ENCODE results near the gene IQGAP3.

Gene IQGAP3

GRCh38 chr1:156522443-156522970 is 49.9 kb downstream of the IQGAP3 start:
- Histone ChIP-seq H3K27me3 (ENCODE audit: control insufficient read depth, insufficient read depth, low read length) (no peaks in the 10 kb centered on the region), H3K36me3 (ENCODE audit: control insufficient read depth, insufficient read depth, low read length) (peaks cover 14% of the 10 kb centered on the region), H3K4me1 (ENCODE audit: control insufficient read depth, insufficient read depth, low read length) (peaks cover 4% of the 10 kb centered on the region), H3K4me3 (ENCODE audit: low read depth, low read length) (no peak overlapping the region), H3K9me3 (ENCODE audit: control insufficient read depth, insufficient read depth, low read length) (no peaks in the 10 kb centered on the region), H3K9ac (ENCODE audit: low read depth, low read length) (no peak overlapping the region)

- no peak overlapping the region for H3K4me3 ChIP-seq (ENCODE audit: low read depth, low read length)
- H3K9ac ChIP-seq (ENCODE audit: low read depth, low read length) = no peak overlapping the region
- no peaks in the 10 kb centered on the region for H3K4me1 ChIP-seq (ENCODE audit: control insufficient read depth, insufficient read depth, low read length)
- no peaks in the 10 kb centered on the region for H3K27me3 ChIP-seq (ENCODE audit: control insufficient read depth, insufficient read depth, low read length)
- H3K9me3 ChIP-seq (ENCODE audit: control insufficient read depth, insufficient read depth, low read length) = no peaks in the 10 kb centered on the region
- no peaks in the 10 kb centered on the region for H3K36me3 ChIP-seq (ENCODE audit: control insufficient read depth, insufficient read depth, low read length)
Measured at GRCh38 chr1:156517748-156518147, 54.6 kb downstream of the IQGAP3 start.

- Histone ChIP-seq H3K4me1 (ENCODE audit: control insufficient read depth, insufficient read depth, low read length) (no peaks in the 10 kb centered on the region), H3K4me3 (ENCODE audit: low read depth, low read length) (no peak overlapping the region), H3K27me3 (ENCODE audit: control insufficient read depth, insufficient read depth, low read length) (no peaks in the 10 kb centered on the region), H3K9ac (ENCODE audit: low read depth, low read length) (no peak overlapping the region), H3K36me3 (ENCODE audit: control insufficient read depth, insufficient read depth, low read length) (no peaks in the 10 kb centered on the region), H3K9me3 (ENCODE audit: control insufficient read depth, insufficient read depth, low read length) (no peaks in the 10 kb centered on the region)
Measured at GRCh38 chr1:156516821-156517220, 55.5 kb downstream of the IQGAP3 start.

- Histone ChIP-seq H3K4me3 (ENCODE audit: low read depth, low read length) (no peak overlapping the region), H3K9ac (ENCODE audit: low read depth, low read length) (no peak overlapping the region), H3K9me3 (ENCODE audit: control insufficient read depth, insufficient read depth, low read length) (no peaks in the 10 kb centered on the region), H3K27me3 (ENCODE audit: control insufficient read depth, insufficient read depth, low read length) (no peaks in the 10 kb centered on the region), H3K36me3 (ENCODE audit: control insufficient read depth, insufficient read depth, low read length) (no peaks in the 10 kb centered on the region), H3K4me1 (ENCODE audit: control insufficient read depth, insufficient read depth, low read length) (no peaks in the 10 kb centered on the region)
Measured at GRCh38 chr1:156515956-156516355, 56.4 kb downstream of the IQGAP3 start.

DNA sequence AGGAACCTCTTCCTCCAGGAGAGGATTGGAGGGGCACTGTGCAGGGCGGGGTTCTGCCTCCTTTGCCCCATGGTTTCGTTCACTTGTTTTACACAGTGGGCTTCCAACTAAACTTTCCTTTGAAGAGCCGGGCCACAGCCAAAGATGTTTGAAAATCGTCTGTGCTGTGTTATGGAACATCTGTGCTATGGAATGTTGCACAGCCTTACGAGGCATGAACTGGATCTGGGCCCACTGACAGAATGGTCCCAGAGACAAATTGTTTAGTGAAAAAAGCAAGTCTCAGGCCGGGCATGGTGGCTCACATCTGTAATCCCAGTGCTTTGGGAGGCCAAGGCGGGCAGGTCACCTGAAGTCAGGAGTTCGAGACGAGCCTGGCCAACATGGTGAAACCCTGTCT is 59.2 kb downstream of the IQGAP3 start:
- Histone ChIP-seq H3K4me1 (ENCODE audit: control insufficient read depth, insufficient read depth, low read length) (peaks cover 3% of the 10 kb centered on the region), H3K4me3 (ENCODE audit: low read depth, low read length) (no peak overlapping the region), H3K36me3 (ENCODE audit: control insufficient read depth, insufficient read depth, low read length) (no peaks in the 10 kb centered on the region), H3K9ac (ENCODE audit: low read depth, low read length) (no peak overlapping the region), H3K27me3 (ENCODE audit: control insufficient read depth, insufficient read depth, low read length) (peaks cover 5% of the 10 kb centered on the region), H3K9me3 (ENCODE audit: control insufficient read depth, insufficient read depth, low read length) (no peaks in the 10 kb centered on the region)

GRCh38 chr1:156511644-156512043 is 60.7 kb downstream of the IQGAP3 start:
- Histone ChIP-seq H3K27me3 (ENCODE audit: control insufficient read depth, insufficient read depth, low read length) (peaks cover 5% of the 10 kb centered on the region), H3K4me1 (ENCODE audit: control insufficient read depth, insufficient read depth, low read length) (peaks cover 6% of the 10 kb centered on the region), H3K4me3 (ENCODE audit: low read depth, low read length) (no peak overlapping the region), H3K9ac (ENCODE audit: low read depth, low read length) (no peak overlapping the region), H3K9me3 (ENCODE audit: control insufficient read depth, insufficient read depth, low read length) (no peaks in the 10 kb centered on the region), H3K36me3 (ENCODE audit: control insufficient read depth, insufficient read depth, low read length) (no peaks in the 10 kb centered on the region)

DNA sequence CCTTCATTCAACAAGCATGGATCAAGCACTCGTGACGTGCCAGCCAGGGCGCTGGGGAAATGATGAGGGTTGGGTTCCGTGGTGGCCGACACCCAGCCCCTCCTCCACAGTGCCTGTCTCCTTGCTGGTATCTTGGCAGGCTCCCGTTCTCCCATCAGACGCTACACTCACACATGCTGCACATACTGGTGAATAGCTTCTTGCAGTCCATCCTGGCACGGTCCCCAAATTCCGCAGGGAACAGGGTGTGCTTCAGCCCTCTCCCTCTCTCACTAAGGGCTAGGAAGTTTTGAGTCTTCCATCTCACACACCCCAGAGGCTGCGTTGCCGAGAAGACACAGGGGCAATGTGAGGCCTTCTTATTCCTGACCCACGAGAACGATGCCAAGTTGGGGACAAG is 61.7 kb downstream of the IQGAP3 start:
- Histone ChIP-seq H3K9ac (ENCODE audit: low read depth, low read length) (no peak overlapping the region), H3K9me3 (ENCODE audit: control insufficient read depth, insufficient read depth, low read length) (no peaks in the 10 kb centered on the region), H3K4me3 (ENCODE audit: low read depth, low read length) (no peak overlapping the region), H3K4me1 (ENCODE audit: control insufficient read depth, insufficient read depth, low read length) (peaks cover 6% of the 10 kb centered on the region), H3K36me3 (ENCODE audit: control insufficient read depth, insufficient read depth, low read length) (no peaks in the 10 kb centered on the region), H3K27me3 (ENCODE audit: control insufficient read depth, insufficient read depth, low read length) (peaks cover 5% of the 10 kb centered on the region)

DNA sequence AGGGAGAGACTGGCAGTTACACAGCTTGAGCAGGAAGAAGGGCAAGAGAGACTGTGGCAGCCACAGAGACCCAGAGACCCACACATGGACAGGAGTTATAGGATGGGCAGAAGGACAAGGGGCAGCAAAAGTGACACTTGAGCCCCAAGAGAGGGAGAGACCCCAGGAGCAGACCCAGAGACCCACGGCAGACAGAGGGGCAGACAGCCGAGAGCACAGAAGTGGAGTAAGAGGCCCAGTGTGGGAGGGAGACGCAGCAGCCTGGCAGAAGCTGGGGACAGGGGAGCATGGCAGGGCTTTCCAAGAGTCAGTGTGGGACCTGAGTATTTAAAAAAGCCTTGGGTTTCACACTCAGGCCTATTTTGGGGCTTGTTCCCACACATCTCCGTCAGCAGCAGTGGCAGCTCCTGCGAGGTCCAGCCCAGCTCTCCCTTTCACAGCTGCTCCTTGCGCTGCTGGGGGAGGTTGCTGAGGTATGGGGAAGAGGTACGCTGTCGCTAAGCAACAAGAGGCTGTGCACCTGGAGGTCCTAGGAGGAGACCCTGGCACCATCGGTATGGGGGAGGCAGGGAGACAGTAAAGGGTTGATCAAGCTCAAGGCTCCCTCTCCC is 62.8 kb downstream of the IQGAP3 start:
- Histone ChIP-seq H3K9me3 (ENCODE audit: control insufficient read depth, insufficient read depth, low read length) (no peaks in the 10 kb centered on the region), H3K4me1 (ENCODE audit: control insufficient read depth, insufficient read depth, low read length) (peaks cover 8% of the 10 kb centered on the region), H3K36me3 (ENCODE audit: control insufficient read depth, insufficient read depth, low read length) (no peaks in the 10 kb centered on the region), H3K27me3 (ENCODE audit: control insufficient read depth, insufficient read depth, low read length) (peaks cover 5% of the 10 kb centered on the region), H3K9ac (ENCODE audit: low read depth, low read length) (no peak overlapping the region), H3K4me3 (ENCODE audit: low read depth, low read length) (no peak overlapping the region)

- Histone ChIP-seq H3K4me3 (ENCODE audit: low read depth, low read length) (no peak overlapping the region), H3K27me3 (ENCODE audit: control insufficient read depth, insufficient read depth, low read length) (peaks cover 5% of the 10 kb centered on the region), H3K36me3 (ENCODE audit: control insufficient read depth, insufficient read depth, low read length) (no peaks in the 10 kb centered on the region), H3K4me1 (ENCODE audit: control insufficient read depth, insufficient read depth, low read length) (peaks cover 11% of the 10 kb centered on the region), H3K9me3 (ENCODE audit: control insufficient read depth, insufficient read depth, low read length) (no peaks in the 10 kb centered on the region), H3K9ac (ENCODE audit: low read depth, low read length) (no peak overlapping the region)
Measured at GRCh38 chr1:156508955-156509234, 63.5 kb downstream of the IQGAP3 start.

GRCh38 chr1:156508205-156508954 is 64.0 kb downstream of the IQGAP3 start:
- Histone ChIP-seq H3K4me1 (ENCODE audit: control insufficient read depth, insufficient read depth, low read length) (peaks cover 16% of the 10 kb centered on the region), H3K9me3 (ENCODE audit: control insufficient read depth, insufficient read depth, low read length) (no peaks in the 10 kb centered on the region), H3K36me3 (ENCODE audit: control insufficient read depth, insufficient read depth, low read length) (no peaks in the 10 kb centered on the region), H3K4me3 (ENCODE audit: low read depth, low read length) (no peak overlapping the region), H3K27me3 (ENCODE audit: control insufficient read depth, insufficient read depth, low read length) (peaks cover 5% of the 10 kb centered on the region), H3K9ac (ENCODE audit: low read depth, low read length) (no peak overlapping the region)

- H3K4me3 ChIP-seq (ENCODE audit: low read depth, low read length) = no peak overlapping the region
- H3K9me3 ChIP-seq (ENCODE audit: control insufficient read depth, insufficient read depth, low read length) = no peaks in the 10 kb centered on the region
- no peak overlapping the region for H3K9ac ChIP-seq (ENCODE audit: low read depth, low read length)
- no peaks in the 10 kb centered on the region for H3K36me3 ChIP-seq (ENCODE audit: control insufficient read depth, insufficient read depth, low read length)
- peaks cover 27% of the 10 kb centered on the region for H3K4me1 ChIP-seq (ENCODE audit: control insufficient read depth, insufficient read depth, low read length)
- H3K27me3 ChIP-seq (ENCODE audit: control insufficient read depth, insufficient read depth, low read length) = peaks cover 5% of the 10 kb centered on the region
Measured at GRCh38 chr1:156506450-156506849, 65.9 kb downstream of the IQGAP3 start.

DNA sequence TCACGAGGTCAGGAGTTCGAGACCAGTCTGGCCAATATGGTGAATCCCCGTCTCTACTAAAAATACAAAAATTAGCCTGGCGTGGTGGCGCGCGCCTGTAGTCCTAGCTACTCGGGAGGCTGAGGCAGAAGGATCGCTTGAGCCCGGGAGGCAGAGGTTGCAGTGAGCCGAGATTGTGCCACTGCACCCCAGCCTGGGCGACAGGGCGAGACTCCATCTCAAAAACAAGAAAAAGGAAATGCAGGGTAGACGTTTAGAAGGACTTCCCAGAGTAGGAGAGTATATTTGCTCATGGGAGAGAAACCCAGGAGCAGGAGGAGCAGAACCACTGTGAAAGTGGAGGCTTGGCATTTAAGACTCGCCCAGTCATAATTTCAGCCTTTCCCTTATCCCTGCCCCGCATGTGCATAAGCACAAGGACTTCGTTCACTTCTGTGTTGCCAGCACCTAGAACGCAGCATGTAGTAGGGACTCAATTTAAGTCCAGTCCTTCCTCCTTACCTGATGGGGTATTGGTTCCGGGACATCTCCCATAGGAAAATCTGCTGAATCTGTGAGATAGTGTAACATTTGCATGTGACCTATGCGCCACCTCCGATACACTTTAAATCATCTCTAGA is 66.6 kb downstream of the IQGAP3 start:
- H3K9ac ChIP-seq (ENCODE audit: low read depth, low read length) = no peak overlapping the region

More for the DNA sequence above, 66.6 kb downstream of the IQGAP3 start:
- Histone ChIP-seq H3K9me3 (ENCODE audit: control insufficient read depth, insufficient read depth, low read length) (no peaks in the 10 kb centered on the region), H3K4me1 (ENCODE audit: control insufficient read depth, insufficient read depth, low read length) (peaks cover 27% of the 10 kb centered on the region), H3K27me3 (ENCODE audit: control insufficient read depth, insufficient read depth, low read length) (peaks cover 5% of the 10 kb centered on the region), H3K4me3 (ENCODE audit: low read depth, low read length) (no peak overlapping the region), H3K36me3 (ENCODE audit: control insufficient read depth, insufficient read depth, low read length) (no peaks in the 10 kb centered on the region)

Measured in iPS-15b (cell line).